ENCODE data around the gene TSLP.
A peak's percentile ranks its signal among the peaks of the same experiment; 100 is the strongest.

The TSLP gene

DNA sequence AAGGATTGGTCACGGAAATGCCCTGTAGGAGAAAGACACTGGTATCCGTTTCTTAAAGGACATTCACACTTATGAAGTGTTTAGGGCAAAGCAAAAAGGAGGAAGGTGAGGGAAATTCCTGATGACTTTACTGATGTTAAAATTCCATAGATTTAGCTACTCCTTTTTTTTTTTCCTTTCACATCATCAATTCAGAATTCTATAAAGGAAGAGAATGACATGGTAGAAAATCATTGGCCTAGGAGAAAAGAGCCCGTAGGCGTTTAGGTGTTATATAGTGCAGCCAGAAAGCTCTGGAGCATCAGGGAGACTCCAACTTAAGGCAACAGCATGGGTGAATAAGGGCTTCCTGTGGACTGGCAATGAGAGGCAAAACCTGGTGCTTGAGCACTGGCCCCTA lies at the start of gene TSLP:
Gene TSLP (plus strand): TSS at position 301 of the 400 bp plus-strand sequence. CDS start 178 bp downstream, outside the sequence.
- Histone ChIP-seq H3K27me3 (replicated peaks) (no peaks in the 10 kb centered on the region), H3K36me3 (replicated peaks) (no peaks in the 10 kb centered on the region), H3K4me3 (ENCODE audit: low read depth, low read length) (peak within 1 kb of the TSS; percentile 48), H3K27ac (no peak within 1 kb of the TSS)
- no peak for DNase-seq
- TF ChIP-seq, protein P1, sequence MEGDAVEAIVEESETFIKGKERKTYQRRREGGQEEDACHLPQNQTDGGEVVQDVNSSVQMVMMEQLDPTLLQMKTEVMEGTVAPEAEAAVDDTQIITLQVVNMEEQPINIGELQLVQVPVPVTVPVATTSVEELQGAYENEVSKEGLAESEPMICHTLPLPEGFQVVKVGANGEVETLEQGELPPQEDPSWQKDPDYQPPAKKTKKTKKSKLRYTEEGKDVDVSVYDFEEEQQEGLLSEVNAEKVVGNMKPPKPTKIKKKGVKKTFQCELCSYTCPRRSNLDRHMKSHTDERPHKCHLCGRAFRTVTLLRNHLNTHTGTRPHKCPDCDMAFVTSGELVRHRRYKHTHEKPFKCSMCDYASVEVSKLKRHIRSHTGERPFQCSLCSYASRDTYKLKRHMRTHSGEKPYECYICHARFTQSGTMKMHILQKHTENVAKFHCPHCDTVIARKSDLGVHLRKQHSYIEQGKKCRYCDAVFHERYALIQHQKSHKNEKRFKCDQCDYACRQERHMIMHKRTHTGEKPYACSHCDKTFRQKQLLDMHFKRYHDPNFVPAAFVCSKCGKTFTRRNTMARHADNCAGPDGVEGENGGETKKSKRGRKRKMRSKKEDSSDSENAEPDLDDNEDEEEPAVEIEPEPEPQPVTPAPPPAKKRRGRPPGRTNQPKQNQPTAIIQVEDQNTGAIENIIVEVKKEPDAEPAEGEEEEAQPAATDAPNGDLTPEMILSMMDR (IDR thresholded peaks at IDR 0.05; ENCODE audit: low read depth, low read length, missing control alignments) = no peak
- in situ Hi-C loops (cut with HindIII; ENCODE audit: low pct_ligation_motif_present, low sequenced_read_pairs) = no loop called here

DNA sequence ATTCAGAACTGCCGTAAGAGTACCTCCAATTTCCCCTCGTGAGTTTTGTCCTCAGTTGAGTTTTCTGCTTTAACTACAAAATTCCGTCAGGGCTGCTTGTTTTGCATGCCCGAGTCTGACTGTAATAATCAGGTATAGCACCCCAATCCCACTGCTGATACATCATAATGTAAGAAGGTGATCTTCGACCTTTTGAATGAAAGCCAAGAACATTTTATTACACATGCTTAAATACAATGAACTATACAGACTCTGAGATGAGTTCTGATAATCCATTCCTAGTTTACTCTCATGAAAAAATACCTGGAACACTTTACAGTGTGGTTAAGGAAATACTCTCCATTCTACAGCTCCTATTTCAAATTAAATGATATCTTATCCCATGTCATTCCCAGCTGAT lies 49.2 kb upstream of the TSLP start:
- no peak for DNase-seq

DNA sequence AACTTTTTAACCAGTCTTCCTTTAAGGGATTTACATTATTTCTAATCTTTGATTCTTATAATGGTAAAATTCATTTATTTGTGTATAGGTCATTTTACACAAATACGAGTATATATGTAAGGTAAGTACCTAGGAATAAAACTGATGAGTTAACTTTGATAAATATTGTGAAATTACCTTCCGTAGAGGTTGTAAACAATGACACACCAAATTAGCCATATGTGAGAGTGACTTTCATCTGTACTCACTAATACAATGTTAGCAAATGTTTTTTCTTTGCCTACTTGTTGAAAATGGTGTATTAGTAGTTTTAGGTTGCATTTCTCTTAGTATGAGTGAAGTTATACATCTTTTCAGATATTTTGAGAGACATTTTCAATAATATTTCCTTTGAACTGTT lies 42.6 kb upstream of the TSLP start:
- no peaks in the 10 kb centered on the region for H3K36me3 ChIP-seq (replicated peaks)
- TF ChIP-seq, protein P1 (IDR thresholded peaks at IDR 0.05; ENCODE audit: low read depth, low read length, missing control alignments) = no peak
- no peak overlapping the region for H3K27ac ChIP-seq
- H3K4me3 ChIP-seq (ENCODE audit: low read depth, low read length) = no peak overlapping the region
- no peak for DNase-seq
- in situ Hi-C loops (cut with HindIII; ENCODE audit: low pct_ligation_motif_present, low sequenced_read_pairs) = no loop called here
- no peaks in the 10 kb centered on the region for H3K27me3 ChIP-seq (replicated peaks)

More for the DNA sequence above, 49.2 kb upstream of the TSLP start:
- H3K4me3 ChIP-seq (ENCODE audit: low read depth, low read length) = no peak overlapping the region
- H3K27me3 ChIP-seq (replicated peaks) = no peaks in the 10 kb centered on the region
- no peaks in the 10 kb centered on the region for H3K36me3 ChIP-seq (replicated peaks)
- no peak overlapping the region for H3K27ac ChIP-seq
- in situ Hi-C loops (cut with HindIII; ENCODE audit: low pct_ligation_motif_present, low sequenced_read_pairs) = no loop called here
- TF ChIP-seq, protein P1 (IDR thresholded peaks at IDR 0.05; ENCODE audit: low read depth, low read length, missing control alignments) = no peak

DNA sequence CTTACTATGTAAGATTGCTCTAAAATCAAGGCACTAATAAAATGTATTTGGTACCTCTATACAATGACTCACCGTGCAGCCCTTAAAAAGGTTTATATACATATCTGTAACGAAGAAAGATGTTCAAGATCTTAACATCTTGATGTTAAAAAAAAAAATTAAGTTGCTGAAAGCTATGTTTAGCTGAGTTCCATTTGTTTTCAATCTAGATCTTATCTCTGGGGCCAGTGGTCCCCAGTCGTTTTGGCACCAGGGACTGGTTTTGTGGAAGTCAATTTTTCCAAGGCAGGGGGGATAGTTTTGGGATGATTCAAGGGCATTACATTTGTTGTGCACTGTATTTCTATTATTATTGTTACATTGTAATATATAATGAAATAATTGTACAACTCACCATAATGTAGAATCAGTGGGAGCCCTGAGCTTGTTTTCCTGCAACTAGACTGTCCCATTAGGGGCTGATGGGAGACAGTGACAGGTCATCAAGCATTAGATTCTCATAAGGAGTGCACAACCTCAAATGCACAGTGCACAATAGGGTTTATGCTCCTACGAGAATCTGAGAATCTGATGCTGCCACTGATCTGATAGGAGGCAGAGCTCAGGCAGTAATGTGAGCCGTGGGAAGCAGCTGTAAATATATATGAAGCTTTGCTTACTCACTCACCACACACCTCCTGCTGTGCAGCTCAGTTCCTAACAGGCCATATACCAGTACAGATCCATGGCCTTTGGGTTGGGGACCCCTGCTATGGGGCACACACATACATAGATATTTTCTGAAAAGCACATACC lies 27.6 kb upstream of the TSLP start:
- Histone ChIP-seq H3K27ac (peak overlapping the region; percentile 91), H3K4me3 (ENCODE audit: low read depth, low read length) (no peak overlapping the region), H3K27me3 (replicated peaks) (no peaks in the 10 kb centered on the region), H3K36me3 (replicated peaks) (no peaks in the 10 kb centered on the region)
- in situ Hi-C loops (cut with HindIII; ENCODE audit: low pct_ligation_motif_present, low sequenced_read_pairs) = no loop called here
- peak; percentile 99 for DNase-seq
- TF ChIP-seq, protein P1 (IDR thresholded peaks at IDR 0.05; ENCODE audit: low read depth, low read length, missing control alignments) = no peak

DNA sequence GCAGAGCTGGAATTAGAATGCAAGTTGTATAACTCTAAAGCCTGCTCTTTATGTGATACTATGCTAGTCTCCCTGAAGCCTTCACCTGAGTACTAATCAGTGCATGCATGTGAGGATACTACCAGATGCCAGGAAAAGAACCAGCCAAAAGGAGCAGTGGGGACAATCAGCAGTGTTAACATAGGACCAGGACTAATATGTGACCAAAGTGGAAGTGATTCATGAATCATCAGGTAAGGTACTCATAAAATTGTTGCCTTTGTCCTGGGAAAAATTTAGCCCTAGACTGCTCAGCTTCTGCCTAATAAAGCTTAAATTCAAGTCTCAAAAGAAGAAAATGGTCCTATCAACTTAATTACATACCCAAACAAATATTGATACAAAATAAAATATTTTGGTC lies 13.4 kb upstream of the TSLP start:
- H3K36me3 ChIP-seq (replicated peaks) = no peaks in the 10 kb centered on the region
- in situ Hi-C loops (cut with HindIII; ENCODE audit: low pct_ligation_motif_present, low sequenced_read_pairs) = no loop called here
- no peak overlapping the region for H3K27ac ChIP-seq
- H3K27me3 ChIP-seq (replicated peaks) = no peaks in the 10 kb centered on the region
- TF ChIP-seq, protein P1 (IDR thresholded peaks at IDR 0.05; ENCODE audit: low read depth, low read length, missing control alignments) = no peak
- no peak overlapping the region for H3K4me3 ChIP-seq (ENCODE audit: low read depth, low read length)
- DNase-seq = no peak

DNA sequence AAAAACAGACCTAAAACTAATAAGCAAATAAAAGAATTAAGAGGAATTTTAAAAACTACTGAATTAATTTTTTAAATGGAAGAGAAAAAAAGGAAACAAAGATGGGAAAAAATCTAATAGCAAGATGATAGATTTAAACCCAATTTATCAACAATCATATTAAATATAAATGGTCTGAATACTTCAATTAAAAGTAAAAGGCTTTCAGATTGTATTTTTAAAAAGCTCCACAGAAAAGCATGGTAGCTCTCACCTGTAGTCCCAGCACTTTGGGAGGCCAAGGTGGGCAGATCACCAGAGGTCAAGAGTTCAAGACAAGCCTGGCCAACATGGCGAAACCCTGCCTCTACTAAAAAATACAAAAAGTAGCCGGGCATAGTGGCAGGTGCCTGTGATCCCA lies 11.3 kb upstream of the TSLP start:
- no peak overlapping the region for H3K4me3 ChIP-seq (ENCODE audit: low read depth, low read length)
- no peak overlapping the region for H3K27ac ChIP-seq
- DNase-seq = no peak
- H3K27me3 ChIP-seq (replicated peaks) = no peaks in the 10 kb centered on the region
- in situ Hi-C loops (cut with HindIII; ENCODE audit: low pct_ligation_motif_present, low sequenced_read_pairs) = no loop called here
- TF ChIP-seq, protein P1 (IDR thresholded peaks at IDR 0.05; ENCODE audit: low read depth, low read length, missing control alignments) = no peak
- H3K36me3 ChIP-seq (replicated peaks) = no peaks in the 10 kb centered on the region
